ENCODE measurements around the gene NPHS1. TPM values are rescaled to one million over a fixed set of nuclear protein-coding genes. Genes with fewer than 3 reads are reported as not detected.

Gene NPHS1
- total and polyA plus RNA-seq, 7 donors = under 0.01 to 0.35 TPM; not detected in 5

- intact Hi-C loops (cut with DNase I) = no loop called here
- WGBS, 2 donors = 74 to 79% methylated on average over 3 of the region's 3 CpGs
- Histone ChIP-seq H3K9me3 (no peaks in the 10 kb centered on the region), H3K27me3 (peaks cover 0 to 30% (median under 1%) of the 10 kb centered on the region in 3 donors), H3K27ac (no peak overlapping the region), H3K4me1 (no peaks in the 10 kb centered on the region), H3K4me3 (no peak overlapping the region), H3K36me3 (no peaks in the 10 kb centered on the region)
- TF ChIP-seq, protein P1, sequence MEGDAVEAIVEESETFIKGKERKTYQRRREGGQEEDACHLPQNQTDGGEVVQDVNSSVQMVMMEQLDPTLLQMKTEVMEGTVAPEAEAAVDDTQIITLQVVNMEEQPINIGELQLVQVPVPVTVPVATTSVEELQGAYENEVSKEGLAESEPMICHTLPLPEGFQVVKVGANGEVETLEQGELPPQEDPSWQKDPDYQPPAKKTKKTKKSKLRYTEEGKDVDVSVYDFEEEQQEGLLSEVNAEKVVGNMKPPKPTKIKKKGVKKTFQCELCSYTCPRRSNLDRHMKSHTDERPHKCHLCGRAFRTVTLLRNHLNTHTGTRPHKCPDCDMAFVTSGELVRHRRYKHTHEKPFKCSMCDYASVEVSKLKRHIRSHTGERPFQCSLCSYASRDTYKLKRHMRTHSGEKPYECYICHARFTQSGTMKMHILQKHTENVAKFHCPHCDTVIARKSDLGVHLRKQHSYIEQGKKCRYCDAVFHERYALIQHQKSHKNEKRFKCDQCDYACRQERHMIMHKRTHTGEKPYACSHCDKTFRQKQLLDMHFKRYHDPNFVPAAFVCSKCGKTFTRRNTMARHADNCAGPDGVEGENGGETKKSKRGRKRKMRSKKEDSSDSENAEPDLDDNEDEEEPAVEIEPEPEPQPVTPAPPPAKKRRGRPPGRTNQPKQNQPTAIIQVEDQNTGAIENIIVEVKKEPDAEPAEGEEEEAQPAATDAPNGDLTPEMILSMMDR (IDR thresholded peaks at IDR 0.05) = no peak
- TF ChIP-seq EP300 (IDR thresholded peaks at IDR 0.05) = no peak
- no peak for TF ChIP-seq POLR2A (IDR thresholded peaks at IDR 0.05)
- TF ChIP-seq POLR2AphosphoS5 (IDR thresholded peaks at IDR 0.05) = no peak
- DNase-seq = no peak
Observed at GRCh38 chr19:35822579-35822978, 29.7 kb downstream of the NPHS1 start.

DNA sequence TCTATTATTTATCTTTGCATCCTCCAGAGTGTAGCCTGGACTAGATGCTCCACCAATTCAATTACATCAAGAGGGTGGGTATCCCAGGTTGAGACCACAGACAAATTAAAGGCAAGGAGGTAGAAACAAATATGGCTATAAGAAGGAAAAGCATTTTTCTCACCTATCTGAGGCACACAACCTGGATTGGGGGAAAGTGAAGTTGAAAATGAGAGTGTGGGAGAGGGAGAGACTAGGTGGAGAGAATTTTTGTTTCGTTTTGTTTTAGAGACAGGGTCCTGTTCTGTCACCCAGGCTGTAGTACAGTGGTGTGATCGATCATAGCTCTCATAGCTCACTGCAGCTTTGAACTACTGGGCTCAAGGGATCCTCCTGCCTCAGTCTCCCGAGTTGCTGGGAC is 33.9 kb downstream of the NPHS1 start:
- Histone ChIP-seq H3K36me3 (no peaks in the 10 kb centered on the region), H3K4me3 (no peak overlapping the region), H3K9me3 (no peaks in the 10 kb centered on the region), H3K27ac (no peak overlapping the region), H3K27me3 (peaks cover 0 to 34% (median 5%) of the 10 kb centered on the region in 3 donors), H3K4me1 (no peaks in the 10 kb centered on the region)
- no peak for DNase-seq
- TF ChIP-seq POLR2AphosphoS5 (IDR thresholded peaks at IDR 0.05) = no peak
- no peak for TF ChIP-seq POLR2A (IDR thresholded peaks at IDR 0.05)
- TF ChIP-seq, protein P1 (IDR thresholded peaks at IDR 0.05) = no peak
- TF ChIP-seq EP300 (IDR thresholded peaks at IDR 0.05) = no peak
- intact Hi-C loops (cut with DNase I) = loop anchor here (2.0 kb wide), 1 partner anchor 124 kb away; no protein-coding TSS in a partner anchor
- WGBS, 2 donors = 66 to 82% methylated on average over 3 of the region's 3 CpGs

DNA sequence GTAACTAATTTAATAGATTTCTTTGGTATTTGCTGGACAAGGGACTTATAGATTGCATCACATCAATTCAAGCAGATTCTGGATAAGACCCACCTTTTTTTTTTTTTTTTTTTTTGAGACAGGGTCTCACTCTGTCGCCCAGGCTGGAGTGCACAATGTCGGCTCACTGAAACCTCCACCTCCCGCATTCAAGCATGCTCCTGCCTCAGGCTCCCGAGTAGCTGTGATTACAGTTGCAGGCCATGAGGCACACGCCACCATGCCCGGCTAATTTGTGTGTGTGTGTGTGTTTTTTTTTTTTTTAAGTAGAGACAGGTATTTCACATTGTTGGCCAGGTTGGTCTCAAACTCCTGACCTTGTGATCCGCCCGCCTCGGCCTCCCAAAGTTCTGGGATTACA is 35.5 kb downstream of the NPHS1 start:
- Histone ChIP-seq H3K36me3 (no peaks in the 10 kb centered on the region), H3K27me3 (peaks cover 0 to 35% (median 5%) of the 10 kb centered on the region in 3 donors), H3K4me3 (no peak overlapping the region), H3K27ac (no peak overlapping the region), H3K9me3 (no peaks in the 10 kb centered on the region), H3K4me1 (no peaks in the 10 kb centered on the region)
- TF ChIP-seq, protein P1 (IDR thresholded peaks at IDR 0.05) = no peak
- TF ChIP-seq POLR2AphosphoS5 (IDR thresholded peaks at IDR 0.05) = no peak
- intact Hi-C loops (cut with DNase I) = no loop called here
- no peak for DNase-seq
- 84 to 87% methylated on average over 9 of the region's 9 CpGs for WGBS, 2 donors

GRCh38 chr19:35816262-35816661 is 36.0 kb downstream of the NPHS1 start:
- Histone ChIP-seq H3K27ac (no peak overlapping the region), H3K36me3 (no peaks in the 10 kb centered on the region), H3K4me1 (no peaks in the 10 kb centered on the region), H3K4me3 (no peak overlapping the region), H3K27me3 (peaks cover 0 to 38% (median 5%) of the 10 kb centered on the region in 3 donors), H3K9me3 (no peaks in the 10 kb centered on the region)
- 23 to 35% methylated on average over 6 of the region's 6 CpGs for WGBS, 2 donors
- no peak for TF ChIP-seq EP300 (IDR thresholded peaks at IDR 0.05)
- no peak for TF ChIP-seq POLR2AphosphoS5 (IDR thresholded peaks at IDR 0.05)
- TF ChIP-seq, protein P1 (IDR thresholded peaks at IDR 0.05) = no peak
- no peak for TF ChIP-seq POLR2A (IDR thresholded peaks at IDR 0.05)
- DNase-seq = no peak
- intact Hi-C loops (cut with DNase I) = no loop called here

All from sigmoid colon (tissue), 7 donors.